ENCODE results near the gene APOC4. TPM values are rescaled to one million over a fixed set of nuclear protein-coding genes. Genes with fewer than 3 reads are reported as not detected.
A peak's percentile ranks its signal among the peaks of the same experiment; 100 is the strongest.
"Not testable (repeated sequence)": the region's sequence is repeated elsewhere in the genome, so short reads cannot be mapped to it uniquely, and the experiment has no call there.

The APOC4 gene
- polyA plus RNA-seq, 2 donors = not detected

DNA sequence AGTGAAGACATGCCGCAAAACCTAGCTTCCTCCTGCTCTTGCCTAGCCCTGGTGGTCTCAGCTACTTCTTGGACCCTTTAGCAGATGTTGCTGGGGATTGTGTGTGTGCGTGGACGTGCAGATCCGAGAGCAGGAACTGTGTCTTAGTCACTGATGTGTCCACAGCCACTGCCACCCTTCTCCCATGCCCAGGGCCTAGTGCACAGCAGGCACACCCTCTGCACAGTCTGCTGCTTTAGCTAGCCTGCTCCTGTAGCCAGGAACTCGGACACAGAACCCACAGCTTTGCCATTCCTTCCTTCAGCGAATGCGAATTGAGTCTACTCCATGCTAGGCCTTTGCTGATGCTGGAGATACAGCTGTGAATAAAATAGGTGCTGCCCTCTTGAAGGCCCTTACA lies 15.5 kb downstream of the APOC4 start:
- H3K4me3 ChIP-seq (ENCODE audit: low read depth in 1 of 2, low read length in 2 of 2) = no peak overlapping the region
- peaks cover 0 to 18% of the 10 kb centered on the region in 2 donors for H3K36me3 ChIP-seq (ENCODE audit: control insufficient read depth in 2 of 2, insufficient read depth in 2 of 2, low read length in 1 of 2)
- no peaks in the 10 kb centered on the region for H3K27me3 ChIP-seq (ENCODE audit: control insufficient read depth in 1 of 2, insufficient read depth in 2 of 2, low read length in 2 of 2)
- WGBS, 2 donors = 75 to 77% methylated on average over 7 of the region's 7 CpGs
- no peaks in the 10 kb centered on the region for H3K9me3 ChIP-seq (ENCODE audit: control insufficient read depth in 2 of 2, insufficient read depth in 1 of 2, low read depth in 1 of 2, low read length in 1 of 2)
- H3K4me1 ChIP-seq (ENCODE audit: control insufficient read depth in 2 of 2, insufficient read depth in 2 of 2, low read length in 1 of 2) = peaks cover 2 to 20% of the 10 kb centered on the region in 2 donors
- peak overlapping the region; percentile 8 to 59 for H3K27ac ChIP-seq (ENCODE audit: low read depth in 2 of 2, low read length in 1 of 2)

DNA sequence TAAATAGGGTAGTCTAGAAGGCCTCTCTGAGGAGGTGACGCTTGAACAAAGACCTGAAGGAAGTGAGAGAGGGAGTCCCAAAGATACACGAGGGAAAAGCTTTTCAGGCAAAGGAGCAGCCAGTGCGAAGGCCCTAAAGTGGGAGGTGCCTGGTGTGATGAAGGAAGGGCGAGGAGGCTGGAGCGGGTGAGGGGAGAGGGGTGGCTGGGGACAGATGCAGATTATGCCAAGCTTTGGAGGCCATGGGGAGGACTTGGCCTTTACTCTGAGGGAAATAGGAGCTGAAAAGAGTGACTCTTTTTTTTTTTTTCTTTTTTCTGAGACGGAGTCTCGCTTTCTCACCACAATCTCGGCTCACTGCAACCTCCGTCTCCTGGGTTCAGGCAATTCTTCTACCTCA lies 16.1 kb downstream of the APOC4 start:
- H3K27me3 ChIP-seq (ENCODE audit: control insufficient read depth in 1 of 2, insufficient read depth in 2 of 2, low read length in 2 of 2) = no peaks in the 10 kb centered on the region
- peaks cover 0 to 20% of the 10 kb centered on the region in 2 donors for H3K36me3 ChIP-seq (ENCODE audit: control insufficient read depth in 2 of 2, insufficient read depth in 2 of 2, low read length in 1 of 2)
- WGBS, 2 donors = 79 to 83% methylated on average over 9 of the region's 9 CpGs
- H3K4me3 ChIP-seq (ENCODE audit: low read depth in 1 of 2, low read length in 2 of 2) = no peak overlapping the region
- H3K27ac ChIP-seq (ENCODE audit: low read depth in 2 of 2, low read length in 1 of 2) = no peak overlapping the region
- peaks cover 2 to 20% of the 10 kb centered on the region in 2 donors for H3K4me1 ChIP-seq (ENCODE audit: control insufficient read depth in 2 of 2, insufficient read depth in 2 of 2, low read length in 1 of 2)
- H3K9me3 ChIP-seq (ENCODE audit: control insufficient read depth in 2 of 2, insufficient read depth in 1 of 2, low read depth in 1 of 2, low read length in 1 of 2) = no peaks in the 10 kb centered on the region

DNA sequence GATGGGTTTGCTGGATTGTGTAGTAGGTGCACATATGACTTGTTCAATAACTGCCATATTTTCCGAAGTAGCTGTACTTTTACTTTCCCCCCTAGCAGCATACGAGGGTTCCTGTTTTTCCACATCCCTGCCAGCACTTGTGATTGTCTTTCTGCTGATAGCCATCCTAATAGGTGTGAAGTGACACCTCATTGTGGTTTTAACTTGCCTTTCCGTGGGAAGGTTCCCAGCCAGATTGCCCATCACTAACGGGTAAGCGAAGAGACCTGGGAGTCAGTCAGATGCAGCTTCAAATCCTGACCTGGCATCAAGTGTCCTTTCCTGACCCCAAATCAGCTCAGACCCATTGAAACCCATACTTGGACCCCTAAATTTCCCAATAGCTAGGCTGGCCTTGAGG lies 17.7 kb downstream of the APOC4 start:
- H3K36me3 ChIP-seq (ENCODE audit: control insufficient read depth in 2 of 2, insufficient read depth in 2 of 2, low read length in 1 of 2) = peaks cover under 1 to 20% of the 10 kb centered on the region in 2 donors
- WGBS, 2 donors = 71 to 85% methylated on average over 5 of the region's 5 CpGs
- no peaks in the 10 kb centered on the region for H3K9me3 ChIP-seq (ENCODE audit: control insufficient read depth in 2 of 2, insufficient read depth in 1 of 2, low read depth in 1 of 2, low read length in 1 of 2)
- H3K27ac ChIP-seq (ENCODE audit: low read depth in 2 of 2, low read length in 1 of 2) = no peak overlapping the region
- H3K4me3 ChIP-seq (ENCODE audit: low read depth in 1 of 2, low read length in 2 of 2) = no peak overlapping the region
- peaks cover 2 to 20% of the 10 kb centered on the region in 2 donors for H3K4me1 ChIP-seq (ENCODE audit: control insufficient read depth in 2 of 2, insufficient read depth in 2 of 2, low read length in 1 of 2)
- no peaks in the 10 kb centered on the region for H3K27me3 ChIP-seq (ENCODE audit: control insufficient read depth in 1 of 2, insufficient read depth in 2 of 2, low read length in 2 of 2)

DNA sequence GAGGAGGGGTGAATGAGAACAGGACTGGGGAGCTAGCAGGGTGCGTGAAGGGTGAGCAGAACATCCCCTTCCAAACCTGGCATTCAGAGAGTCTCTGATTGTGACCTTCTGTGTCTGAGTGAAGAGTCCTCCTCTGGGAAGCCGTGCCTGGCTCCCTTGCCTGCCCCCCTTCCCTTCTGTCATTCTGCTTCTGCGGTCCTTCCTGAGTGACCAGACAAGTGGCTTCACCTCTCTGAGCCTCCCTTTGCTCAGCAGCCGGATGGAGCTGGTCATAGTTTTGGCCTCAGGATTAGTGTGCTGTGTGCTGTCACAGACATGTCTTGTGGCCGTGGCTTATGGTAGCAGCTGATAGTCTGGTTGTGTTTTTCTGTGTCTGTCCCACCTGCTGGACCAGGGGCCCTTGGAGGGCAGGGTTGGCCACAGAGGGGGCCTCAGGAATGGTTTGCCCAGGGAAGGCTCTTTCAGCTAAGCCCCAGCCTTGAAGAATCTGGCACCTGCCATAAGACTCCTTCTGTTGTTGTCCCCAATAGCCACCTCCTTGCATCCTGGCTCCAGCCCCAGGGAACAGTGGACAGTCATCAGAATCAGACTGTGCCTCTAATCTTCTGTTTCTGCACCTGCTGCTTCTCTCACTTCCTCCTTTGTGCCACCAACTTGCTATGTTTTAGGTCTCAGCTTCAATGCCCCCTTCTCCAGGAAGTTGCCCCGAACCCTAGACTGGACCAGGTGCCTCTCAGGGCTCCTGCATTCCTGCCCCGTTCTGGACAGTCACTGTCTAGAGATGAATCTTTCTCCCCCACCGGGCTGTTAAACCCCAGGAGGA lies 19.1 kb downstream of the APOC4 start:
- peaks cover 4 to 20% of the 10 kb centered on the region in 2 donors for H3K36me3 ChIP-seq (ENCODE audit: control insufficient read depth in 2 of 2, insufficient read depth in 2 of 2, low read length in 1 of 2)

DNA sequence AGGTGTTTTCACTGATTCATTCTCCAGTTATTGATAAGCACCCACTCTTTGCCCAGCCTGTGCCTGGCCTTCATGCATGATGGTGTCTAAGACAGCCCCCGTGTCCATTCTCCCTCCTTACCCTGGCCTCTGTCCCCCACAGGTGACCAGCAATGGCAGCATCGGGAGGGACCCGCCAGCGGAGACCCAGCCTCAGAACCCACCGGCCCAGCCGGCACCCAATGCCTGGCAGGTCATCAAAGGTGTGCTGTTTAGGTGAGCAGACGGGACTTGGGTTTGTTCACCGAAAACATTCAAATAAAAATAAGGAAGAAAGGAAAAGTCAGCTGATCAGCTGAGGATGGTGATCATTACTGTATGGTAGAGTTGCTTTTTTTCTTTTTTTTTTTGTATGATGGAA lies 19.8 kb downstream of the APOC4 start:
- Histone ChIP-seq H3K9me3 (ENCODE audit: control insufficient read depth in 2 of 2, insufficient read depth in 1 of 2, low read depth in 1 of 2, low read length in 1 of 2) (no peaks in the 10 kb centered on the region), H3K27me3 (ENCODE audit: control insufficient read depth in 1 of 2, insufficient read depth in 2 of 2, low read length in 2 of 2) (no peaks in the 10 kb centered on the region), H3K4me1 (ENCODE audit: control insufficient read depth in 2 of 2, insufficient read depth in 2 of 2, low read length in 1 of 2) (peaks cover 2 to 12% of the 10 kb centered on the region in 2 donors), H3K36me3 (ENCODE audit: control insufficient read depth in 2 of 2, insufficient read depth in 2 of 2, low read length in 1 of 2) (peaks cover 4 to 20% of the 10 kb centered on the region in 2 donors), H3K27ac (ENCODE audit: low read depth in 2 of 2, low read length in 1 of 2) (no peak overlapping the region), H3K4me3 (ENCODE audit: low read depth in 1 of 2, low read length in 2 of 2) (no peak overlapping the region)
- 90 to 91% methylated on average over 8 of the region's 8 CpGs for WGBS, 2 donors

More for the DNA sequence above, 19.1 kb downstream of the APOC4 start:
- Histone ChIP-seq H3K4me1 (ENCODE audit: control insufficient read depth in 2 of 2, insufficient read depth in 2 of 2, low read length in 1 of 2) (peaks cover 2 to 17% of the 10 kb centered on the region in 2 donors), H3K27me3 (ENCODE audit: control insufficient read depth in 1 of 2, insufficient read depth in 2 of 2, low read length in 2 of 2) (no peaks in the 10 kb centered on the region), H3K4me3 (ENCODE audit: low read depth in 1 of 2, low read length in 2 of 2) (no peak overlapping the region), H3K27ac (ENCODE audit: low read depth in 2 of 2, low read length in 1 of 2) (no peak overlapping the region), H3K9me3 (ENCODE audit: control insufficient read depth in 2 of 2, insufficient read depth in 1 of 2, low read depth in 1 of 2, low read length in 1 of 2) (no peaks in the 10 kb centered on the region)
- WGBS, 2 donors = 82 to 85% methylated on average over 7 to 8 of the region's 8 CpGs

DNA sequence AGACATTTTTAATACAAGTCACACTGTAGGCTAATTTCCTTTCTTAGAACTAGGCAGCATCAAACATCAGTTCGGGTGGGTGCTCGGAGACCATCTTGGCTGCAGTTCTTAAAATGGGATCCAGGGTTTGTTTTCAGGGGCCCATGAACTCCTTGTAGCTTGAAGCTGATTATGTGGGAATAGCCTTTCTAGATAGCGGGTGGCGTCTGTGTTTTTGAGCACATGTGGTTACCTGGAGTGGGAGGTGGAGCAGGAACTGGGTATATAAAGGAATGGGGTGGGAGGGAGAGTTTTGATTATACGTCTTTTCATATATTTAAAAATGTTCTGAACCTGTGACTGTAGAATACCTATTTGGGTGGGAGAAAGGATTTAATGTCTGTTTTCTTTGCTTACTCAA lies 26.1 kb downstream of the APOC4 start:
- H3K27ac ChIP-seq (ENCODE audit: low read depth in 2 of 2, low read length in 1 of 2) = no peak overlapping the region
- no peaks in the 10 kb centered on the region for H3K4me1 ChIP-seq (ENCODE audit: control insufficient read depth in 2 of 2, insufficient read depth in 2 of 2, low read length in 1 of 2)
- WGBS, 2 donors = 91 to 92% methylated on average over 5 of the region's 5 CpGs
- peaks cover 8 to 14% of the 10 kb centered on the region in 2 donors for H3K36me3 ChIP-seq (ENCODE audit: control insufficient read depth in 2 of 2, insufficient read depth in 2 of 2, low read length in 1 of 2)
- H3K27me3 ChIP-seq (ENCODE audit: control insufficient read depth in 1 of 2, insufficient read depth in 2 of 2, low read length in 2 of 2) = no peaks in the 10 kb centered on the region
- H3K4me3 ChIP-seq (ENCODE audit: low read depth in 1 of 2, low read length in 2 of 2) = no peak overlapping the region
- H3K9me3 ChIP-seq (ENCODE audit: control insufficient read depth in 2 of 2, insufficient read depth in 1 of 2, low read depth in 1 of 2, low read length in 1 of 2) = no peaks in the 10 kb centered on the region

DNA sequence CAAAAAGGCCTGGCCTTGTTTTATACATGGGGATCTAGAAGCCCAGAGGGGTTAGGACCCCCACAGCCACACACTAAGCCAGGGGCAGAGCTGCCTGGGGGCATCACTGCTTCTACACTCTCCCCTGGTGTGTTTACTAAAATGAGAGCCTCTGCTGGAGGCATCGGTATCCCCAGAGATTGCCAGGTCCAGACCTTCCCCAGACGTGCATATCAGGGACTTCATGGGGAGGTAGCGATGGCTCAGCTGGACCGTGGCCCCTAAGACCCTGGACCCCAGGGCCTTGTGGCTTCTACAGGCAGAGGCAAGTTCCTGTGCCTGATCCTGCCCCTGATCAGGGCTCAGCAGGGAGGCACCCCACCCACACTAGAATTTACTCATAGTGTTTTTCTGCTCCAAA lies 26.6 kb downstream of the APOC4 start:
- Histone ChIP-seq H3K4me3 (ENCODE audit: low read depth in 1 of 2, low read length in 2 of 2) (no peak overlapping the region), H3K36me3 (ENCODE audit: control insufficient read depth in 2 of 2, insufficient read depth in 2 of 2, low read length in 1 of 2) (peaks cover 11 to 14% of the 10 kb centered on the region in 2 donors), H3K27me3 (ENCODE audit: control insufficient read depth in 1 of 2, insufficient read depth in 2 of 2, low read length in 2 of 2) (no peaks in the 10 kb centered on the region), H3K4me1 (ENCODE audit: control insufficient read depth in 2 of 2, insufficient read depth in 2 of 2, low read length in 1 of 2) (no peaks in the 10 kb centered on the region), H3K27ac (ENCODE audit: low read depth in 2 of 2, low read length in 1 of 2) (no peak overlapping the region), H3K9me3 (ENCODE audit: control insufficient read depth in 2 of 2, insufficient read depth in 1 of 2, low read depth in 1 of 2, low read length in 1 of 2) (no peaks in the 10 kb centered on the region)
- 87 to 89% methylated on average over 4 of the region's 4 CpGs for WGBS, 2 donors

DNA sequence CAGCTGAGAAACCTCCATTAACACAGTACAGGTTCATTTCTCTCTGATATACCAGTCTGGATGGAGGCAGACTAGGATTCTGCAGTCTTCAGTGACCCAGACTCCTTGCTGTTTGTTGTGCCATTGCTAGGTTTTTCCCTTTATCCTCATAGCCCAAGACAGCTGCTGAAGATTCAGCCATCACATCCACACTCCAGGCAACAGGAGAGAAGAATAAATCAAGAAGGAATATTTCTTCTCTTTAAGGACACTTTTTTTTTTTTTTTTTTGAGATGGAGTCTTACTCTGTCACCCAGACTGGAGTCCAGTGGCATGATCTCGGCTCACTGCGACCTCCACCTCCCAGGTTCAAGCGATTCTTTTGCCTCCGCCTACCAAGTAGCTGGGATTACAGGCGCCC lies 27.4 kb downstream of the APOC4 start:
- Histone ChIP-seq H3K36me3 (ENCODE audit: control insufficient read depth in 2 of 2, insufficient read depth in 2 of 2, low read length in 1 of 2) (peaks cover 14 to 17% of the 10 kb centered on the region in 2 donors), H3K27ac (ENCODE audit: low read depth in 2 of 2, low read length in 1 of 2) (no peak overlapping the region), H3K9me3 (ENCODE audit: control insufficient read depth in 2 of 2, insufficient read depth in 1 of 2, low read depth in 1 of 2, low read length in 1 of 2) (no peaks in the 10 kb centered on the region), H3K4me3 (ENCODE audit: low read depth in 1 of 2, low read length in 2 of 2) (no peak overlapping the region), H3K4me1 (ENCODE audit: control insufficient read depth in 2 of 2, insufficient read depth in 2 of 2, low read length in 1 of 2) (no peaks in the 10 kb centered on the region), H3K27me3 (ENCODE audit: control insufficient read depth in 1 of 2, insufficient read depth in 2 of 2, low read length in 2 of 2) (no peaks in the 10 kb centered on the region)
- 98% methylated on average over 5 of the region's 5 CpGs for WGBS, 2 donors

DNA sequence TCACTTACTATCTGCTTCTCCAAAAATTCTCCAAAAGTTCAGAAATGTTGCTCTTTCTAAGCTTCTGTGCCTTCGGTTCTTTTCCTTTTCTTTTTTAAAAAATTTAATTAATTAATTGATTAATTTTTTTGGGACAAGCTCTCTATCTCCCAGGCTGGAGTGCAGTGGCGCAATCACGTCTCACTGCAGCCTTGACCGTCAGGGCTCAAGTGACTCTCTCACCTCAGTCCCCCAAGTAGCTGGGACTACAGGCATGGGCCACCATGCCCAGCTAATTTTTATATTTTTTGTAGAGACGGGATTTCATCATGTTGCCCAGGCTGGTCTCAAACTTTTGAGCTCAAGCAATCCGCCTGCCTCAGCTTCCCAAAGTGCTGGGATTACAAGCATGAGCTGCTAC lies 29.4 kb downstream of the APOC4 start:
- not testable (repeated sequence) for H3K27me3 ChIP-seq (ENCODE audit: control insufficient read depth in 1 of 2, insufficient read depth in 2 of 2, low read length in 2 of 2); H3K4me1 ChIP-seq (ENCODE audit: control insufficient read depth in 2 of 2, insufficient read depth in 2 of 2, low read length in 1 of 2); H3K4me3 ChIP-seq (ENCODE audit: low read depth in 1 of 2, low read length in 2 of 2); H3K9me3 ChIP-seq (ENCODE audit: control insufficient read depth in 2 of 2, insufficient read depth in 1 of 2, low read depth in 1 of 2, low read length in 1 of 2); H3K27ac ChIP-seq (ENCODE audit: low read depth in 2 of 2, low read length in 1 of 2)
- H3K36me3 ChIP-seq (ENCODE audit: control insufficient read depth in 2 of 2, insufficient read depth in 2 of 2, low read length in 1 of 2) = peaks cover 15 to 32% of the 10 kb centered on the region in 2 donors
- 91 to 93% methylated on average over 6 of the region's 6 CpGs for WGBS, 2 donors

DNA sequence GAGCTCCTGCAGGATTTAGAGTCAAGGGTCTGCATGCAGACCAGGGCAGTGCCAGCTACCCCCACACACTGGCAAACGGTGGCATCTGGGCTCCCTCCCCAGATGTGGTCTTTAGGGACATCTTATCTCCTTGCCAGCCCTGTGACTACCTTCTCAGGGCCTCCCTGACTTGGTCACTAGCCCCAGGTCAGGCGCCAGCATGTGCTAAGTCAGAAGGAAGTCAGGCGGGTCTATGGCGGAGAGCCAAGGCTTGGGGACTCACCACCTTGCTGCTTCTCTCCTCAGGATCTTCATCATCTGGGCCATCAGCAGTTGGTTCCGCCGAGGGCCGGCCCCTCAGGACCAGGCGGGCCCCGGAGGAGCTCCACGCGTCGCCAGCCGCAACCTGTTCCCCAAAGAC lies 30.8 kb downstream of the APOC4 start:
- no peak overlapping the region for H3K4me3 ChIP-seq (ENCODE audit: low read depth in 1 of 2, low read length in 2 of 2)
- WGBS, 2 donors = 86 to 93% methylated on average over 13 of the region's 13 CpGs
- no peaks in the 10 kb centered on the region for H3K27me3 ChIP-seq (ENCODE audit: control insufficient read depth in 1 of 2, insufficient read depth in 2 of 2, low read length in 2 of 2)
- no peak overlapping the region for H3K27ac ChIP-seq (ENCODE audit: low read depth in 2 of 2, low read length in 1 of 2)
- H3K4me1 ChIP-seq (ENCODE audit: control insufficient read depth in 2 of 2, insufficient read depth in 2 of 2, low read length in 1 of 2) = no peaks in the 10 kb centered on the region
- H3K36me3 ChIP-seq (ENCODE audit: control insufficient read depth in 2 of 2, insufficient read depth in 2 of 2, low read length in 1 of 2) = peaks cover 22 to 43% of the 10 kb centered on the region in 2 donors
- no peaks in the 10 kb centered on the region for H3K9me3 ChIP-seq (ENCODE audit: control insufficient read depth in 2 of 2, insufficient read depth in 1 of 2, low read depth in 1 of 2, low read length in 1 of 2)

Data from esophagus (tissue), 2 donors.